Neural cell (in vitro differentiated cells): Measurements from ENCODE around the gene CPM. TPM values are rescaled to one million over a fixed set of nuclear protein-coding genes. Genes with fewer than 3 reads are reported as not detected.

Experiments used
- H2AFZ ChIP-seq: fragments of 200-600, 300-800 bp; sonication (generic), shearing (Covaris generic); 2 replicates; pipeline ENCODE4 v1.6.0; 2014; ENCODE audit warnings: low read depth, mild to moderate bottlenecking, antibody characterized with exemption, low read length, moderate library complexity
- H3F3A ChIP-seq: fragments of 200-600 bp; shearing (Covaris generic); 2 replicates; pipeline ENCODE4 v1.6.1; 2016; ENCODE audit warnings: mild to moderate bottlenecking, moderate library complexity, mixed read lengths, antibody characterized with exemption, low read length; ENCODE audit not compliant: insufficient read depth, poor library complexity, severe bottlenecking
- H3K27ac ChIP-seq: fragments of 200-600, 300-800 bp; sonication (generic), shearing (Covaris generic); 2 replicates; pipeline ENCODE4 v1.5.1; 2014; ENCODE audit warnings: mild to moderate bottlenecking, low read length, moderate library complexity
- H3K27me3 ChIP-seq: fragments of 300-800, 200-600 bp; sonication (generic), shearing (Covaris generic); 2 replicates; pipeline ENCODE4 v1.6.0; 2014; ENCODE audit warnings: mild to moderate bottlenecking, low read depth, low read length, moderate library complexity; ENCODE audit not compliant: insufficient read depth
- H3K36me3 ChIP-seq: fragments of 300-800, 200-600 bp; sonication (generic), shearing (Covaris generic); 2 replicates; pipeline ENCODE4 v1.5.1; 2014; ENCODE audit warnings: mild to moderate bottlenecking, antibody characterized with exemption, low read length, moderate library complexity; ENCODE audit not compliant: insufficient read depth
- H3K4me2 ChIP-seq: fragments of 300-800, 200-600 bp; sonication (generic), shearing (Covaris generic); 2 replicates; pipeline ENCODE4 v1.6.0; 2014; ENCODE audit warnings: mild to moderate bottlenecking, low read length
- H3K4me3 ChIP-seq: fragments of 300-800, 200-600 bp; sonication (generic), shearing (Covaris generic); 2 replicates; pipeline ENCODE4 v1.5.1; 2014; ENCODE audit warnings: mild to moderate bottlenecking, low read length, moderate library complexity
- H3K79me2 ChIP-seq: fragments of 200-600 bp; shearing (Covaris generic); replicated peaks from 2 replicates; pipeline ENCODE4 v1.6.0; 2014; ENCODE audit warnings: mild to moderate bottlenecking, low read length, moderate library complexity; ENCODE audit not compliant: insufficient read depth
- H3K9ac ChIP-seq: fragments of 300-800, 200-600 bp; sonication (generic), shearing (Covaris generic); 2 replicates; pipeline ENCODE4 v1.6.1; 2016; ENCODE audit warnings: mild to moderate bottlenecking, low read length, mixed read lengths
- H3K9me2 ChIP-seq: fragments of 200-600 bp; shearing (Covaris generic); 2 replicates; pipeline ENCODE4 v1.6.1; 2016; ENCODE audit warnings: mild to moderate bottlenecking, low read length, mixed read lengths; ENCODE audit not compliant: insufficient read depth
- H3K9me3 ChIP-seq: fragments of 200-600, 300-800 bp; sonication (generic), shearing (Covaris generic); 2 replicates; pipeline ENCODE4 v1.6.1; 2016; ENCODE audit warnings: mild to moderate bottlenecking, mixed run types, low read length, moderate library complexity, mixed read lengths
- H4K20me1 ChIP-seq: fragments of 200-600 bp; shearing (Covaris generic); 2 replicates; pipeline ENCODE4 v1.6.1; 2016; ENCODE audit warnings: mild to moderate bottlenecking, mixed run types; ENCODE audit not compliant: insufficient read depth
- EP300 ChIP-seq: fragments of 450-650 bp; conservative IDR thresholded peaks from 2 replicates; pipeline ENCODE4 v1.6.1; 2014; ENCODE audit warnings: antibody characterized with exemption, mild to moderate bottlenecking, moderate library complexity; ENCODE audit not compliant: poor library complexity, severe bottlenecking
- EZH2 ChIP-seq: fragments of 200-600, 300-800 bp; shearing (Covaris generic), sonication (generic); IDR thresholded peaks from 2 replicates; pipeline ENCODE4 v1.6.1; 2014; ENCODE audit warnings: antibody characterized with exemption, low read length, borderline replicate concordance, mild to moderate bottlenecking; ENCODE audit not compliant: insufficient read depth, poor library complexity, severe bottlenecking
- MXI1 ChIP-seq: fragments of 450-650 bp; conservative IDR thresholded peaks from 2 replicates; pipeline ENCODE4 v1.6.1; 2014; ENCODE audit warnings: antibody characterized with exemption, mild to moderate bottlenecking; ENCODE audit not compliant: poor library complexity, severe bottlenecking
- POLR2AphosphoS5 ChIP-seq: IDR thresholded peaks from 2 replicates; pipeline ENCODE4 v1.6.1; 2012
- RAD21 ChIP-seq: fragments of 450-650 bp; conservative IDR thresholded peaks from 2 replicates; pipeline ENCODE4 v1.6.1; 2014; ENCODE audit warnings: antibody characterized with exemption, mild to moderate bottlenecking, moderate library complexity
- REST ChIP-seq: IDR thresholded peaks from 2 replicates; pipeline ENCODE4 v1.6.1; 2012; ENCODE audit warnings: borderline replicate concordance
- SMC3 ChIP-seq: fragments of 450-650 bp; conservative IDR thresholded peaks from 2 replicates; pipeline ENCODE4 v1.6.1; 2014; ENCODE audit warnings: antibody characterized with exemption, mild to moderate bottlenecking, moderate library complexity; ENCODE audit not compliant: poor library complexity
- TAF1 ChIP-seq: IDR thresholded peaks from 2 replicates; pipeline ENCODE4 v1.6.1; 2012; ENCODE audit warnings: low read depth
- polyA plus RNA-seq: library from polyadenylated mRNA; depleted of rRNA; stranded (reverse); fragments of >200 nt; gene quantifications from 2 replicates; pipeline ENCODE4 v1.2.3, GENCODE V29; 2014
- TF ChIP-seq, protein P1 (sequence below): fragments of 450-650 bp; IDR thresholded peaks from 2 replicates; pipeline ENCODE4 v1.5.1; 2014; ENCODE audit warnings: antibody characterized with exemption, mild to moderate bottlenecking, moderate library complexity; ENCODE audit not compliant: poor library complexity, severe bottlenecking

CPM gene
- polyA plus RNA-seq, 1 donor from 2014 or later = not detected

DNA sequence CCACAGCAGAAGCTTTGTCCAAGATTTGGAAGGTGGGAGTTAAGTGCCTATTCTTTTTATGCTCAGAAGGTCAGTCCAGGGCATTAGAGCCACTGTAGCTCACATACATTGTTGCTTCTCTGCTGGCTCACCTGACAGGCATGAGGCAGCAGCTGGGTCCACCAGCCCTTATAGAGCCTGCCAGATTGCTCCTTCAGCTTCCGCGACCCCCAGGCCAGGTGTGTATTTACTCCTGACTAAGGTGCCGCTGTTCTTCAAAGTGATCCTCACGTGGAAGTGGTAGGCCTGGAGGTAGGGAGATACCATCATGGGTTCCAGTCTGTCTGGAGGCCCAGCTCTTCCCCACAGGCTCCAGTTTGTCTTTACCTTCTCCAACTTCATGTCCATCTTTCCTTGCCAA is 17.5 kb upstream of the CPM start:
- no peak overlapping the region for H2AFZ ChIP-seq
- H3K79me2 ChIP-seq = no peaks in the 10 kb centered on the region
- H3K9me3 ChIP-seq = no peaks in the 10 kb centered on the region
- no peaks in the 10 kb centered on the region for H3K36me3 ChIP-seq
- no peaks in the 10 kb centered on the region for H4K20me1 ChIP-seq
- H3K27me3 ChIP-seq = no peaks in the 10 kb centered on the region
- H3K27ac ChIP-seq = no peak overlapping the region
- H3F3A ChIP-seq = no peaks in the 10 kb centered on the region
- no peaks in the 10 kb centered on the region for H3K9me2 ChIP-seq
- H3K9ac ChIP-seq = no peak overlapping the region
- no peak overlapping the region for H3K4me2 ChIP-seq
- no peak overlapping the region for H3K4me3 ChIP-seq
- TF ChIP-seq POLR2AphosphoS5 = no peak
- no peak for TF ChIP-seq MXI1
- no peak for TF ChIP-seq RAD21
- no peak for TF ChIP-seq SMC3
- TF ChIP-seq EP300 = no peak
- TF ChIP-seq TAF1 = no peak
- TF ChIP-seq REST = no peak
- no peak for TF ChIP-seq EZH2

- Histone ChIP-seq H3F3A (no peaks in the 10 kb centered on the region), H3K4me3 (no peak overlapping the region), H3K9me2 (no peaks in the 10 kb centered on the region), H3K79me2 (no peaks in the 10 kb centered on the region), H3K27me3 (no peaks in the 10 kb centered on the region), H3K9me3 (no peaks in the 10 kb centered on the region), H3K9ac (no peak overlapping the region), H3K36me3 (no peaks in the 10 kb centered on the region), H2AFZ (no peak overlapping the region), H4K20me1 (no peaks in the 10 kb centered on the region), H3K27ac (no peak overlapping the region), H3K4me2 (no peak overlapping the region)
- TF ChIP-seq MXI1 = no peak
- TF ChIP-seq EP300 = no peak
- no peak for TF ChIP-seq SMC3
- TF ChIP-seq, protein P1, sequence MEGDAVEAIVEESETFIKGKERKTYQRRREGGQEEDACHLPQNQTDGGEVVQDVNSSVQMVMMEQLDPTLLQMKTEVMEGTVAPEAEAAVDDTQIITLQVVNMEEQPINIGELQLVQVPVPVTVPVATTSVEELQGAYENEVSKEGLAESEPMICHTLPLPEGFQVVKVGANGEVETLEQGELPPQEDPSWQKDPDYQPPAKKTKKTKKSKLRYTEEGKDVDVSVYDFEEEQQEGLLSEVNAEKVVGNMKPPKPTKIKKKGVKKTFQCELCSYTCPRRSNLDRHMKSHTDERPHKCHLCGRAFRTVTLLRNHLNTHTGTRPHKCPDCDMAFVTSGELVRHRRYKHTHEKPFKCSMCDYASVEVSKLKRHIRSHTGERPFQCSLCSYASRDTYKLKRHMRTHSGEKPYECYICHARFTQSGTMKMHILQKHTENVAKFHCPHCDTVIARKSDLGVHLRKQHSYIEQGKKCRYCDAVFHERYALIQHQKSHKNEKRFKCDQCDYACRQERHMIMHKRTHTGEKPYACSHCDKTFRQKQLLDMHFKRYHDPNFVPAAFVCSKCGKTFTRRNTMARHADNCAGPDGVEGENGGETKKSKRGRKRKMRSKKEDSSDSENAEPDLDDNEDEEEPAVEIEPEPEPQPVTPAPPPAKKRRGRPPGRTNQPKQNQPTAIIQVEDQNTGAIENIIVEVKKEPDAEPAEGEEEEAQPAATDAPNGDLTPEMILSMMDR = no peak
- no peak for TF ChIP-seq TAF1
- TF ChIP-seq RAD21 = no peak
- no peak for TF ChIP-seq POLR2AphosphoS5
- TF ChIP-seq REST = no peak
These were observed 12.3 kb upstream of the CPM start for GRCh38 chr12:68945255-68945654.
